ENCODE results near the gene IDNK.

IDNK gene

GRCh38 chr9:83691492-83691891, 68.5 kb downstream of the IDNK start:
- DNase-seq (ENCODE audit: low read depth, low spot score), result no peak

All from activated CD4-positive, CD25-positive, alpha-beta regulatory T cell treated with anti-CD3 and anti-CD28 coated beads, Interleukin-2, amount 50 U/mL, for 16 hours (primary cell).